Measurements from ENCODE around the gene PIGP. TPM values are rescaled to one million over a fixed set of nuclear protein-coding genes. Genes with fewer than 3 reads are reported as not detected.

PIGP gene
- total RNA-seq, 2 donors from 2014 or later: 7.6 to 13.4 TPM

DNA sequence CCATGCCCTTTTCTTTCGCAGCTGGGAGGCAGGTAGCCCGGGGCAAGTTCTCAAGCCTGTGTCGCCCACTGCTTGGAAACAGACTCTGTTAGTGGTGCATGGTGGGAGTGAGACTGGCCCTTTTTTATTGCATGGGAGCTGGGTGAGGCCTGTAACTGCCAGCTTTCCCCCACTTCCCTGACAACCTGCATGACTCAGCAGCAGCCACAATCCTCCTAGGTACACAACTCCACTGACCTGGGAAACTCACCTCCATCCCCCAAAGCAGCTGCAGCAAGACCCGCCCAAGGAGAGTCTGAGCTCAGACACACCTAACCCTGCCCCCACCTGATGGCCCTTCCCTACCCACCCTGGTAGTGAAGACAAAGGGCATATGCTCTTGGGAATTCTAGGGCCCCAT is 25.8 kb downstream of the PIGP start:
- H3K4me3 ChIP-seq: no peak overlapping the region
- ATAC-seq (ENCODE audit: insufficient number of reproducible peaks, low FRiP score, low read depth) (no peak), DNase-seq (ENCODE audit: low spot score) (no peak)

GRCh38 chr21:37045556-37045955 is 27.3 kb downstream of the PIGP start:
- TF ChIP-seq, protein P1, sequence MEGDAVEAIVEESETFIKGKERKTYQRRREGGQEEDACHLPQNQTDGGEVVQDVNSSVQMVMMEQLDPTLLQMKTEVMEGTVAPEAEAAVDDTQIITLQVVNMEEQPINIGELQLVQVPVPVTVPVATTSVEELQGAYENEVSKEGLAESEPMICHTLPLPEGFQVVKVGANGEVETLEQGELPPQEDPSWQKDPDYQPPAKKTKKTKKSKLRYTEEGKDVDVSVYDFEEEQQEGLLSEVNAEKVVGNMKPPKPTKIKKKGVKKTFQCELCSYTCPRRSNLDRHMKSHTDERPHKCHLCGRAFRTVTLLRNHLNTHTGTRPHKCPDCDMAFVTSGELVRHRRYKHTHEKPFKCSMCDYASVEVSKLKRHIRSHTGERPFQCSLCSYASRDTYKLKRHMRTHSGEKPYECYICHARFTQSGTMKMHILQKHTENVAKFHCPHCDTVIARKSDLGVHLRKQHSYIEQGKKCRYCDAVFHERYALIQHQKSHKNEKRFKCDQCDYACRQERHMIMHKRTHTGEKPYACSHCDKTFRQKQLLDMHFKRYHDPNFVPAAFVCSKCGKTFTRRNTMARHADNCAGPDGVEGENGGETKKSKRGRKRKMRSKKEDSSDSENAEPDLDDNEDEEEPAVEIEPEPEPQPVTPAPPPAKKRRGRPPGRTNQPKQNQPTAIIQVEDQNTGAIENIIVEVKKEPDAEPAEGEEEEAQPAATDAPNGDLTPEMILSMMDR (IDR thresholded peaks at IDR 0.05): no peak
- Histone ChIP-seq H3K27me3 (replicated peaks; ENCODE audit: insufficient read depth) (no peaks in the 10 kb centered on the region), H3K27ac (no peak overlapping the region), H3K4me1 (ENCODE audit: control insufficient read depth in 1 of 2, low read depth in 2 of 2) (no peaks in the 10 kb centered on the region), H3K4me3 (no peak overlapping the region), H3K36me3 (no peaks in the 10 kb centered on the region), H3K9me3 (no peaks in the 10 kb centered on the region)
- ATAC-seq (ENCODE audit: insufficient number of reproducible peaks, low FRiP score, low read depth) (no peak), DNase-seq (ENCODE audit: low spot score) (no peak)

More for the DNA sequence above, 25.8 kb downstream of the PIGP start:
- TF ChIP-seq, protein P1 (IDR thresholded peaks at IDR 0.05): no peak
- Histone ChIP-seq H3K36me3 (no peaks in the 10 kb centered on the region), H3K9me3 (no peaks in the 10 kb centered on the region), H3K27me3 (replicated peaks; ENCODE audit: insufficient read depth) (no peaks in the 10 kb centered on the region), H3K27ac (no peak overlapping the region), H3K4me1 (ENCODE audit: control insufficient read depth in 1 of 2, low read depth in 2 of 2) (no peaks in the 10 kb centered on the region)

DNA sequence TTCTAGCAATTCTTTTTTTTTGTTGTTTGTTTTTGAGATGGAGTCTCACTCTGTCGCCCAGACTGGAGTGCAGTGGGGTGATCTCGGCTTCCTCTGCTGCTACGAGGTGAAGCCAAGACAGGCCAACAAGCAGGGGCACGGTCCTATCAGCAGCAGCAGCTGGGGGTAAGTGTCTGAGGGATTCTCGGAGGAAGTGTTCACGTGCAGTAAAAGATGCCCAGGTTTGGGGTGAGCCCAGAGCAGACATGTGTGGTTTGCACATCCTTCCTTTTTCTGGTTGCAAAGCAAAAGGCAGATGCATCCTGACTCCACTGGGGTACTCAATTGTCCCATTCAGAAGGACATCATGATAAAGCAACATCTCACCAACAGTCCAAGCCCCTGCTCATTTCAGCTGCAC is 27.7 kb downstream of the PIGP start:
- H3K4me3 ChIP-seq: no peak overlapping the region
- ATAC-seq (ENCODE audit: insufficient number of reproducible peaks, low FRiP score, low read depth): no peak
- H3K27me3 ChIP-seq (replicated peaks; ENCODE audit: insufficient read depth): no peaks in the 10 kb centered on the region
- DNase-seq (ENCODE audit: low spot score): no peak
- H3K9me3 ChIP-seq: no peaks in the 10 kb centered on the region
- no peak overlapping the region for H3K27ac ChIP-seq
- no peaks in the 10 kb centered on the region for H3K4me1 ChIP-seq (ENCODE audit: control insufficient read depth in 1 of 2, low read depth in 2 of 2)
- H3K36me3 ChIP-seq: no peaks in the 10 kb centered on the region
- TF ChIP-seq, protein P1 (IDR thresholded peaks at IDR 0.05): no peak

- Histone ChIP-seq H3K27ac (no peak overlapping the region), H3K4me3 (no peak overlapping the region), H3K36me3 (no peaks in the 10 kb centered on the region), H3K27me3 (replicated peaks; ENCODE audit: insufficient read depth) (no peaks in the 10 kb centered on the region), H3K9me3 (no peaks in the 10 kb centered on the region), H3K4me1 (ENCODE audit: control insufficient read depth in 1 of 2, low read depth in 2 of 2) (no peaks in the 10 kb centered on the region)
- TF ChIP-seq, protein P1 (IDR thresholded peaks at IDR 0.05): no peak
- ATAC-seq (ENCODE audit: insufficient number of reproducible peaks, low FRiP score, low read depth) (no peak), DNase-seq (ENCODE audit: low spot score) (no peak)
Measured at GRCh38 chr21:37044643-37045042, 28.2 kb downstream of the PIGP start.

GRCh38 chr21:37043818-37044217 is 29.1 kb downstream of the PIGP start:
- H3K9me3 ChIP-seq: no peaks in the 10 kb centered on the region
- H3K4me1 ChIP-seq (ENCODE audit: control insufficient read depth in 1 of 2, low read depth in 2 of 2): no peaks in the 10 kb centered on the region
- H3K4me3 ChIP-seq: no peak overlapping the region
- DNase-seq (ENCODE audit: low spot score) (no peak), ATAC-seq (ENCODE audit: insufficient number of reproducible peaks, low FRiP score, low read depth) (no peak)
- no peaks in the 10 kb centered on the region for H3K27me3 ChIP-seq (replicated peaks; ENCODE audit: insufficient read depth)
- no peaks in the 10 kb centered on the region for H3K36me3 ChIP-seq
- TF ChIP-seq, protein P1 (IDR thresholded peaks at IDR 0.05): no peak
- H3K27ac ChIP-seq: no peak overlapping the region
